ENCODE measurements around the gene RBM20.
"Not testable (repeated sequence)": the region's sequence is repeated elsewhere in the genome, so short reads cannot be mapped to it uniquely, and the experiment has no call there.

The RBM20 gene

GRCh38 chr10:110679486-110680272, 35.5 kb downstream of the RBM20 start:
- no peak for DNase-seq

DNA sequence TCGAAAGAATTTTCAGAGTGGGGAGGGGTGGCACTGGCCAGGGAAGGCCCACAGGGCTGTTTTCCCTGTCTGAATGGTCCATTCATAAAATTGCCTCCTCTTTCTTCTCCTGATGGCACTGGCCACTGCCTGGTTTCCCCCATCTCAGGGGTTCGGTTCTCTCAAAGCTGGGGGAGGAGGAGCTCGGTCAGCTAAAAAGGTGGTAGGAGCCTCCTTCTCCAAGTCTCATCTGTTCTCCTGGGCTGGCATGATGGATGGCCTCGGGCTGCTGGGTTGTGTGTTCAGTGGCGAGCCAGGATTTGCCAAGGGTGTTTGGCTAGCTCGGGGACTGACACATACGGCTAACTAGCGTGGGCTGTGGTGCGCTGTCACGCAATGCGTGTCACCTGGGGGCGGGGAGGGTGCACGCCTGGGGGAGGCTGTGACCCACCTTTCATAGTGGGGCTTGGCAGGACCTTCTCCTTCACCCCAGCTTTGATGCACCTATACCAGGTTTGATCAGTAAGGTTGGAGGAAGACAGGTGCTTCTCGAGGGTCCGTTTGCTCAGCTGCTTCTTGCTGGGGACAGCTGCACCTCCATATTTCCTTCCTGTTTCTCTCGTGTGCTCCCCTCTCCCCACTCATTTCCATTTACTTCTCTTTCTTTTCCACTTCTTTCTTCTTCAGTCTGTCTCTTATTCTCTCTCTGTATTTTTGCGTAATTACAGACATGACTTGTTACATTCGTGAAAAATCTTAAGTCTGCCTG, 36.3 kb downstream of the RBM20 start:
- DNase-seq: no peak

DNA sequence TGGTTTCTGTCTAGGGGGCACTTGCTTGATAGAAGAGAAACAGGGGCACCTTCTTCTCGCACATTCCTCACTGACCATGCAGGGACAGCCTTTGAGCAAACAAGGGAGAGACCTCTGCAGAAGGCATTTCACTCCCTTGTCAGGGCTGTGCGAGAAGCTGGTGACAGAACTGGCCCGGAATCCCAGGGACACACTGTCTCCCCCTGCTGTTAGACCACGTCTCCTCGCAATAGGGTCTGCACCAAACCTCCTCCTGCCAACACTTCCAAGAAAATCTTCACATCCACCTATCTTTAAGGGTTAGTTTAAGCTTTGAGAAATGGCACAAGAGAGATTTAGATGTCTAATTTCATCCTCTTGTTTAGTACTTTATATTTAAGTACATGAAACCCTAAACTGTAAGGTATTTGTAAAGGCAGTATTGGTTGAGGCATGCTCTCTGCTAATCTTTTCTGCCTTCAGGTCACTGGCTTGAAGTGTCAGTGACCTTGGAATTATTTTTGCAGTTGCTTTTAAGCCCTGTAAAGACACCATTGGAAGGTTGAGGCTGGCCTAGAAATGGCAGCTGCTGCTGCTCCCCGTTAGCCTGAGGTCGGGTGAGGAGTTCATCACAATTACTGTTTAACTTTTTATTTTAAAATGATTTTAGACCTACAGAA, 37.0 kb downstream of the RBM20 start:
- peak; percentile 18 for DNase-seq

DNA sequence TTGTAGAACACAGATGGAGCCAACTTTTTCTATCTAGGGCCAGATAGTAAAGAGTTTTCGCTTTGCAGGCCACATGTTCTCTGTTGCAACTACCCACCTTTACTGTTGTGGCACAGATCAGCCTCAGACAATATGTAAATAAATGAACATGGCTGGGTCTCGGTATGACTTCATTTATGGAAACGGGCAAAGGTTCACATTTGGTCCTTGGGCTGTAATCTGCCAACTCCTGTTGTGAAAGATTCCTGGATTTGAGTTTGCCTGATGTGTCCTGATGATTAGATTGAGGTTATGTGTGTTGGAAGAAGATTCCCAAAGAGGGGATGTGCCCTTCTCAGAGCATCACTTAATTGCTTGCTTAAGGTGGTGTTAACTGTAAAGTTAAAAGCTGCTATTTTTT, 38.2 kb downstream of the RBM20 start:
- DNase-seq: no peak

- no peak for DNase-seq
Observed at GRCh38 chr10:110684800-110685446, 40.8 kb downstream of the RBM20 start.

- DNase-seq: no peak
Observed at GRCh38 chr10:110686047-110686446, 41.9 kb downstream of the RBM20 start.

DNA sequence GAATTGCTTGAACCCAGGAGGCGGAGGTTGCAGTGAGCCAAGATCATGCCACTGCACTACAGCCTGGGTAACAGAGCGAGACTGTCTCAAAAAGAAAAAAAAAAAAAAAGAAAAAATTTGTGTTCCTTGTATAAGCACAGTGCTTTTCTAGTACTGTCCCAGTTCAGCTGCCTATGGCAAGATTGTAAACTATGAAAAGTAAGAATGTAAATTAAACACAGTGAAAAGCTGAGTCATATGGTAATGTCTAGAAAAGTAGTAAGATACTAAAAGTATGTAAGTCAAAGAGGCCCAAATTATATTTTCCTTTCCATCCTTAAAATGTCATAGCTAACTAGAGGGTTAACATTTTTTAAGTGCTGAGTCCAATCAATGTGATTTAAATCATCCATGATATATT, 42.8 kb downstream of the RBM20 start:
- DNase-seq: no peak

- no peak for DNase-seq
Observed at GRCh38 chr10:110687400-110687799, 43.3 kb downstream of the RBM20 start.

DNA sequence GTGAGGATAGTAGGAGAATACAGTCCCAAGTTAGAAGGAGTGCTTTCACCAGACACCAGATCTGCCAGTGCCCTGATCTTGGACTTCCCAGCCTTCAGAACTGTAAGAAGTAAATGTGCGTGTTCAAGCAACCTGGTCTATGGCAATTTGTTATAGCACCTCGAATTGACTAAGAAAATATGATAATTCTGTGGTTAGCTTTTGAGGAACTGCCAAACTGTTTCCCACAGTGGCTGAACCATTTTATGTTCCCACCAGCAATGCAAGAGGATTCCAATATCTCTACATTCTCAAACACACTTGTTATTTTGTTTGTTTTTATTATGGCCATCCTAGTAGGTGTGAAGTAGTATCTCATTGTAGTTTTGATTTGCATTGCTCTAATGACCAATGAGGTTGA, 47.0 kb downstream of the RBM20 start:
- DNase-seq: no peak

DNA sequence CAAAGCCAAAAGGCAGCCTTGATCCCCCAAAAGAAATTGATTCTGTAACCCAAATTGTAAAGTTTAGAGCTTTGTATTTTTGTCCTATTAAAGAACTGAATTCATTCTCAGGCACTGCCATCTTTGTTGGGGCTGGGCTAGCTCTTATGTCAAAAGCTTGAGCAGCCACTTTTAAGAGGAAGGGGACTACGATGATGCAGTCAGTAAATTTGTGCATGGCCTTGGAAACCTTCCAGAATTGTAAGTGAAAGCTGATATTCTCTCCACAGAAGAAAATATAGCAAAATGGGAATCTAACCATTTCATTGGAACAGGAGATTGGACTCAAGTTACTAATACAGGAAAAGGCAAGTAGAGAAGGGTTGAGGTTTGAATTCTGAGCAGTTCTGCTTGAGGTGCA, 50.1 kb downstream of the RBM20 start:
- DNase-seq: no peak

- DNase-seq: no peak
Observed at GRCh38 chr10:110694820-110695538, 50.8 kb downstream of the RBM20 start.

GRCh38 chr10:110695539-110695886, 51.4 kb downstream of the RBM20 start:
- DNase-seq: no peak

- DNase-seq: no peak
Observed at GRCh38 chr10:110696436-110696835, 52.3 kb downstream of the RBM20 start.

DNA sequence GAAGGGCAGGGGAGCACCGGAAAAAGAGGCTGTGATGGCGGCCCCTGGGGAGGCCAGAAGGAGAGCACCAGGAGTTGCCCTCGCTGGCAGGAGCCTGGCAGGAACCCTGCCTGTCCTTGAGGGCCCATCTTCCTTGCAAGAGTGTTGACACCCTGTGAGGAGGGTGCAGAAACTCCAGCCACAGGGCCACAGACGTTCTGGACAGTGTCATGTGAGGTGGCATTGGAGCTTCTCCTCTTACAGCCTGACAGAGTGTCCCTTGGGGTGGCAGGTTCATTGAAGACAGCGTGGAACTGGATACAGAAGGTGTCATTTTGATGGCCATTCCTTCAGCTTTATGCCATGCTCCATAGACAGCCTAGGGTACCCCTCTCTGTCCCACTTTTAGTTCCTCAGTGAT, 54.2 kb downstream of the RBM20 start:
- DNase-seq: no peak

GRCh38 chr10:110698782-110699201, 54.7 kb downstream of the RBM20 start:
- no peak for DNase-seq

- DNase-seq: no peak
Observed at GRCh38 chr10:110699859-110700468, 55.8 kb downstream of the RBM20 start.

DNA sequence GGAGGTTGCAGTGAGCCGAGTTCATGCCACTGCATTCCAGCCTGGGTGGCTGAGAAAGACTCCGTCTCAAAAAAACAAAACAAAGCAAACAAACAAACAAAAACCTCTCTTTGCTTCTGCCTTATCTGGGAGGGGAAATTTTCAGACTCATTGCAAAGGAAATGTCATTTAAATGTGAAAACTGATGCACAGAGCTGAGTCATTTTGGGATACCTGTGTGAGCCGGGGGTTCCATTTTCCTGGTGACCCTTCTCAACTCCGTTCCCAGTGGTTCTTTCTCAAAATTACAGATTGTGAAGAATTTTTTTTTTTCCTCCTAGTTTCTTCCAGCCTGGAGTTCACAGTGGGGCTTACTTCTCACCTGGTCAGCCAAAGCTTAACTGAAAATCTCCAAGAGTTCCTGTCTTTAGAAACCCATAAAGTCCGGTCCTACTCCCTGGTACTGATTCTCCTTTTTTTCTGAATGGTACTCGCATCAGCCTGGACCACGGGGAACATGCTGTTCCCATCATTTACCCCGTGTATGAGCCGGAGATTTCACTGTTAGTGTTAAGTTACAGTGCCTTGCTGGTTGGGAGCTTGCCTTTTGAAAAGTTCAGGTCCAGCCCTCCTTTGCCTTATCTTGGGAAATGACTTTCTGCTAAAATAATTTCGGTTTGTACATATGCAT, 56.9 kb downstream of the RBM20 start:
- DNase-seq: no peak

DNA sequence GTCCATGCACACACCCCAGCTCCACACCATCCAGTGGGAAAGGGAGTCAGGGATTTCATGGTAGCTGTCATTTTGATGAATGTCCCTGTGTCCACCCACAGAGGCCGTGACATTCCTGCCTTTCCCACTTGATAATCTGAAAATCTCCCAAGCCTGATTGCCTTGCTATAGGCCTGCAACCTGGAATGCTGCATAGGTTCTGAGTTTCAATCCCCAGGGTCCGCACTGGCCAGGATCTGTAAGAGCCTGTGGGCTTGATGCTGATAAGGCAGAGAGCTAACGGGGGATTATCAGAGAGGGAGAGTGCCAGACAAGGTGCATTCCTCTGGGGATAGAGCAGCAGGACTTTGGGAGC, 57.5 kb downstream of the RBM20 start:
- DNase-seq: no peak

GRCh38 chr10:110704070-110704469, 59.9 kb downstream of the RBM20 start:
- no peak for DNase-seq

DNA sequence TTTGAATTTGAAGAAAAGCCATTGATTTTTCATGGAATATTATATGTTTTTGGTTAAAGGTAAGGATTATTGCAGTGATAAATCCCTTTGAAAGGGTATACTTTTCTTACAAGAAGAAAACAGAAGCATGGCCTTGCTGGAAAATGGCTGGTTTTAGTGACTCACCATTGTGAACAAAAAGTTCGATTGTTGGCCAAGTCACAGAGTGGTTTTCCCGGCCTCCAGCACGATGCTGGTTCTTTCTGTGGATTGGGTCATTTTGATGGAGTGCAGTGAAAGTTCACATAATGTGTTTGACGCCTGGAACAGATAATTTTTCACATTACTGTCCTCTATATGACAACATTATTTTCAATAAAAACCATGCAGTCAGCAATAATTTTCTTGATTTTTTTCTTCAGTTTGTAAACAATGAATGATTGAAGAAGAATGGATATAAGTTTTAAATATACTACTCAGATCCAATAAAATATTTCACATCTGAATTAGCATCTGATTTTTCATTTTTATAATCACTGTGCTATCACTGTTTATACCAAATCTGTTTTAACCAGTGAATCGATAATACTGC, 60.9 kb downstream of the RBM20 start:
- no peak for DNase-seq

DNA sequence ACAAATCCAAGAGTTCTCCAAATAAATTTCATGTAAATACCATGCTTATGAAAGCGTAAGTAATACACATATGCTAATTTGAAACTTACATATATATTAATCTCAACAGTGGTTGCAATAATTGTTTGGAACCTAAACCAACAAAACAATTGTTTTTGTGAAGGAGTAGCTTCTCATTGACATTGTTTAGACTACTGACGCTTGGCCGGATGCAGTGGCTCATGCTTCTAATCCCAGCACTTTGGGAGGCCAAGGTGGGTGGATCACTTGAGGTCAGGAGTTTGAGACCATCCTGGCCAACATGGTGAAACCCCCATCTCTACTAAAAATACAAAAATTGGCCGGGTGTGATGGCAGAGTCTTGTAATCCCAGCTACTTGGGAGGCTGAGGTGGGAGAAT, 61.5 kb downstream of the RBM20 start:
- DNase-seq: not testable (repeated sequence)
